A673 (cell line): ENCODE results near the gene IMP4. TPM values are rescaled to one million over a fixed set of nuclear protein-coding genes. Genes with fewer than 3 reads are reported as not detected.

Experiments used
- BruUV-seq: library from RNA; stranded (reverse); fragments of 400-500 nt; replicated peaks from 2 replicates; lab custom pipeline; 2021; lab: Mats Ljungman, UMichigan
- CTCF ChIA-PET: fragments of 300-600 bp; sonication (Branson Sonifier 250); formaldehyde crosslinking; loops from one replicate; lab custom pipeline; 2022; ENCODE audit warnings: antibody characterized with exemption; lab: Charles Lee
- POLR2A ChIA-PET: fragments of 300-600 bp; sonication (Branson Sonifier 250); formaldehyde crosslinking; loops from one replicate; lab custom pipeline; 2022; ENCODE audit warnings: antibody characterized with exemption; ENCODE audit not compliant: low non-redundant PET; lab: Charles Lee
- DNase-seq: peaks from one replicate; pipeline ENCODE4 v3.0.0-alpha.2; 2015; ENCODE audit warnings: low spot score
- H3K27ac ChIP-seq: fragments of 200-600 bp; sonication (generic); 2 replicates; pipeline ENCODE4 v1.5.1; 2016; ENCODE audit warnings: mixed run types, low read depth, mild to moderate bottlenecking, mixed read lengths, antibody characterized with exemption, low read length; ENCODE audit not compliant: poor library complexity, severe bottlenecking
- H3K27me3 ChIP-seq: fragments of 200-600 bp; sonication (generic); replicated peaks from 2 replicates; pipeline ENCODE4 v1.6.1; 2017; ENCODE audit warnings: mixed run types, low read depth, mild to moderate bottlenecking, mixed read lengths, antibody characterized with exemption, low read length; ENCODE audit not compliant: insufficient read depth, poor library complexity
- H3K36me3 ChIP-seq: fragments of 200-600 bp; sonication (generic); 2 replicates; pipeline ENCODE4 v1.6.1; 2016; ENCODE audit warnings: mixed run types, mild to moderate bottlenecking, mixed read lengths, antibody characterized with exemption, low read length; ENCODE audit not compliant: insufficient read depth, poor library complexity, severe bottlenecking
- H3K4me1 ChIP-seq: fragments of 200-600 bp; sonication (generic); 2 replicates; pipeline ENCODE4 v1.6.1; 2017; ENCODE audit warnings: mixed run types, mild to moderate bottlenecking, mixed read lengths, antibody characterized with exemption, low read length; ENCODE audit not compliant: insufficient read depth, poor library complexity, severe bottlenecking
- H3K4me3 ChIP-seq: fragments of 200-600 bp; sonication (generic); 2 replicates; pipeline ENCODE4 v1.5.1; 2016; ENCODE audit warnings: low read depth, mixed run types, mild to moderate bottlenecking, mixed read lengths, low read length; ENCODE audit not compliant: poor library complexity, severe bottlenecking
- H3K9me3 ChIP-seq: fragments of 200-600 bp; sonication (generic); 2 replicates; pipeline ENCODE4 v1.6.1; 2016; ENCODE audit warnings: mixed run types, low read depth, mild to moderate bottlenecking, mixed read lengths, antibody characterized with exemption, low read length; ENCODE audit not compliant: poor library complexity, severe bottlenecking
- EZH2 ChIP-seq: fragments of 200-600 bp; sonication (generic); IDR thresholded peaks from 2 replicates; pipeline ENCODE4 v1.6.1; 2017; ENCODE audit warnings: borderline replicate concordance, low read depth, mild to moderate bottlenecking, mixed read lengths, antibody characterized with exemption, low read length; ENCODE audit not compliant: poor library complexity, severe bottlenecking
- intact Hi-C: fragments of 100-400 bp; cut with micrococcal nuclease; formaldehyde crosslinking; loops from one replicate; pipeline ENCODE4 v1.10.0; 2022; ENCODE audit not compliant: unreplicated experiment
- total RNA-seq: library from RNA; stranded (reverse); gene quantifications from 2 replicates; pipeline ENCODE4 v1.2.3, GENCODE V29; 2021
- TF ChIP-seq, protein P1 (sequence below): fragments of 300-800, 200-600 bp; sonication (generic); conservative IDR thresholded peaks from 2 replicates; pipeline ENCODE4 v1.5.1; 2017; ENCODE audit warnings: low read depth, mild to moderate bottlenecking, antibody characterized with exemption, low read length, moderate library complexity, mixed read lengths

The IMP4 gene
- total RNA-seq, 1 experiment from 2014 or later = 112 TPM

DNA sequence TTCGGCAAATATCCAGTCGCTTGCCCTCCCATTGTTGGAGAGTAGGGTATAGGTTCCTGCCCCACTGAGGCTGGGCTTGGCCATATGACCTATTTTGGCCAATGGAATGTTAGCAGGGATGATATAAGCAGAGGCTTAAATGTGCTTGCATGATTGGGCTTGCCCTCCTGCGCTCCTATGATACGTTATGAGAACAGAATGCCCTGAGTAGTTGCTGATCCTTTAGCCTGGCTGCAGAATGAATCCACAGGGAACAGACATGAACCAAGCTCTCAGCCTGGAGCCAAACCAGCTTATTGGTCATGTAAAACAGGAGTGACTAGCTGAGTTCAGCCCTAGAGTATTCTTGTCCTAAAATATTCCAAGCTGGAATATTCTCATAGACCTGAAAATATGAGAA lies 34.8 kb upstream of the IMP4 start:
- BruUV-seq = no TSS peak
- intact Hi-C loops = no loop called here
- CTCF ChIA-PET = no interaction called here
- no peaks in the 10 kb centered on the region for H3K36me3 ChIP-seq
- DNase-seq = no peak
- no peaks in the 10 kb centered on the region for H3K9me3 ChIP-seq
- no peak for TF ChIP-seq EZH2
- TF ChIP-seq, protein P1, sequence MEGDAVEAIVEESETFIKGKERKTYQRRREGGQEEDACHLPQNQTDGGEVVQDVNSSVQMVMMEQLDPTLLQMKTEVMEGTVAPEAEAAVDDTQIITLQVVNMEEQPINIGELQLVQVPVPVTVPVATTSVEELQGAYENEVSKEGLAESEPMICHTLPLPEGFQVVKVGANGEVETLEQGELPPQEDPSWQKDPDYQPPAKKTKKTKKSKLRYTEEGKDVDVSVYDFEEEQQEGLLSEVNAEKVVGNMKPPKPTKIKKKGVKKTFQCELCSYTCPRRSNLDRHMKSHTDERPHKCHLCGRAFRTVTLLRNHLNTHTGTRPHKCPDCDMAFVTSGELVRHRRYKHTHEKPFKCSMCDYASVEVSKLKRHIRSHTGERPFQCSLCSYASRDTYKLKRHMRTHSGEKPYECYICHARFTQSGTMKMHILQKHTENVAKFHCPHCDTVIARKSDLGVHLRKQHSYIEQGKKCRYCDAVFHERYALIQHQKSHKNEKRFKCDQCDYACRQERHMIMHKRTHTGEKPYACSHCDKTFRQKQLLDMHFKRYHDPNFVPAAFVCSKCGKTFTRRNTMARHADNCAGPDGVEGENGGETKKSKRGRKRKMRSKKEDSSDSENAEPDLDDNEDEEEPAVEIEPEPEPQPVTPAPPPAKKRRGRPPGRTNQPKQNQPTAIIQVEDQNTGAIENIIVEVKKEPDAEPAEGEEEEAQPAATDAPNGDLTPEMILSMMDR = no peak
- H3K27ac ChIP-seq = no peak overlapping the region
- H3K4me1 ChIP-seq = no peaks in the 10 kb centered on the region
- POLR2A ChIA-PET = no interaction called here
- no peak overlapping the region for H3K4me3 ChIP-seq
- H3K27me3 ChIP-seq = peaks cover 14% of the 10 kb centered on the region

DNA sequence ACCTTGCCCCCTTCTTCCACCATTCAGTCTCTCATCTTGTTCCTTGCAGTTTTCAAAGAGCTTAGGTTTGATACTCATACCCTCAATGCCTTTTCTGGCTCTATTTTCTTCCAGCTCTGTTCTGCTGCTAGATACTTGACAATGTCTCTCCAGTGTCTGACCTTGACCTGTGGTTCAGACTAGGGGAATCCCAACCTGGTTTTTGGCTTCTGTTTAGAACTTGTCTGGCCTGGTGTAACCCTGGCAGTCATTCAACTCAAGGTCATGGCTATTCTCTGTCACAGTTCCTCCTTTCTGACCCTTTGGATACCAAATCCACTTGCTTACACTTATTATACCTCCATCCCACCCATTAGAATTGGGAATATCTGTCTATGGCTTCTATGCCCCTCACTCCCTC lies 31.8 kb upstream of the IMP4 start:
- no TSS peak for BruUV-seq
- DNase-seq = no peak
- Histone ChIP-seq H3K4me1 (no peaks in the 10 kb centered on the region), H3K27ac (no peak overlapping the region), H3K9me3 (no peaks in the 10 kb centered on the region), H3K36me3 (no peaks in the 10 kb centered on the region), H3K27me3 (peaks cover 10% of the 10 kb centered on the region), H3K4me3 (no peak overlapping the region)
- ChIA-PET CTCF (no interaction called here), POLR2A (no interaction called here)
- TF ChIP-seq EZH2 = no peak
- TF ChIP-seq, protein P1 = no peak
- intact Hi-C loops = no loop called here

DNA sequence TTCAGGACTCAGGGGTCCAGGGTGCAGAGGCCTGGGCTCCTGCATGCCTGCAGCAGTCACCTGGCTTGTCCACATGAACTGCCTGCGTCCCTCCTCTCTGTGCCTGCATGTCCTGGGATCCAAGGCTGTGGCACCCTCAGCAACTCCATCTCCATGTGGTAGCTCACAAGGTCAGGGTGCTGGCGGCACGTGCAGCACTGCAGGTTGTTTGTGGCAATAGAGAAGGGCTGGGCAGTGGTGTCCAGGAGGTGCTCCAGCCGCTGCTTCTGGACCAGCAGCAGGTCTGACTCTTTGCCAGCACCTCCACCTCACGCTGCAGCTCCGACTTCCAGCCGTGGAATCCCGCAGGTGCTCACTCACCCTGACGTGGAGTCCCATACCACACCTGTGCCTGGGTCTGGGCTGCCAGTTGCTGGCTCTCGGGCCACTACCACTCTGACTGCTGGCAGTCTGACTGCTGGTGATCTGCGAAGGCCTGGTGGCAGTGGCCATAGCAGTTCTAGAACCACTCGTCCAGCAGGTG lies 28.8 kb upstream of the IMP4 start:
- no peak for DNase-seq
- BruUV-seq = no TSS peak
- H3K27ac ChIP-seq = no peak overlapping the region
- H3K36me3 ChIP-seq = no peaks in the 10 kb centered on the region
- intact Hi-C loops = no loop called here
- no peaks in the 10 kb centered on the region for H3K9me3 ChIP-seq
- H3K4me1 ChIP-seq = no peaks in the 10 kb centered on the region
- ChIA-PET CTCF (no interaction called here), POLR2A (no interaction called here)
- TF ChIP-seq, protein P1 = no peak
- no peak for TF ChIP-seq EZH2
- no peak overlapping the region for H3K4me3 ChIP-seq
- H3K27me3 ChIP-seq = peaks cover 6% of the 10 kb centered on the region
